Calu3 (cell line): Measurements from ENCODE around the gene OS9. TPM values are rescaled to one million over a fixed set of nuclear protein-coding genes. Genes with fewer than 3 reads are reported as not detected.

Source experiments
- BruUV-seq: library from RNA; stranded (reverse); fragments of 400-500 nt; replicated peaks from 2 replicates; lab custom pipeline; 2021; lab: Mats Ljungman, UMichigan
- CTCF ChIA-PET: fragments of 300-600 bp; sonication (Branson Sonifier 250); formaldehyde crosslinking; loops from one replicate; lab custom pipeline; 2022; ENCODE audit warnings: antibody characterized with exemption; lab: Charles Lee
- DNase-seq: peaks from one replicate; pipeline ENCODE4 v3.0.0; 2022
- H3K27ac Mint-ChIP-seq: one replicate; pipeline ENCODE4 v1.8.0; 2022; ENCODE audit warnings: mixed read lengths; ENCODE audit not compliant: unreplicated experiment
- H3K27me3 Mint-ChIP-seq: one replicate; pipeline ENCODE4 v1.8.0; 2022; ENCODE audit warnings: mixed read lengths; ENCODE audit not compliant: unreplicated experiment
- H3K36me3 Mint-ChIP-seq: one replicate; pipeline ENCODE4 v1.8.0; 2022; ENCODE audit warnings: mild to moderate bottlenecking, moderate library complexity, mixed read lengths; ENCODE audit not compliant: insufficient read depth, unreplicated experiment
- H3K4me1 Mint-ChIP-seq: one replicate; pipeline ENCODE4 v1.8.0; 2022; ENCODE audit warnings: mild to moderate bottlenecking, low read depth, mixed read lengths; ENCODE audit not compliant: unreplicated experiment
- H3K4me3 Mint-ChIP-seq: one replicate; pipeline ENCODE4 v1.8.0; 2022; ENCODE audit warnings: mild to moderate bottlenecking, low read depth, moderate library complexity, mixed read lengths; ENCODE audit not compliant: unreplicated experiment
- H3K9me3 Mint-ChIP-seq: one replicate; pipeline ENCODE4 v1.8.0; 2022; ENCODE audit warnings: low read depth, mixed read lengths; ENCODE audit not compliant: unreplicated experiment
- CTCF ChIP-seq: fragments of 200-600 bp; IDR thresholded peaks from one replicate; pipeline ENCODE4 v1.8.0; 2022; ENCODE audit warnings: antibody characterized with exemption; ENCODE audit not compliant: unreplicated experiment
- intact Hi-C: fragments of 100-400 bp; cut with micrococcal nuclease; formaldehyde crosslinking; loops from one replicate; pipeline ENCODE4 v1.10.0; 2022; ENCODE audit not compliant: unreplicated experiment
- total RNA-seq: library from RNA; stranded (reverse); gene quantifications from 2 replicates; pipeline ENCODE4 v1.2.3, GENCODE V29; 2022

Gene OS9
- total RNA-seq, 1 experiment from 2014 or later: 221 TPM

GRCh38 chr12:57743769-57744168 lies 49.8 kb downstream of the OS9 start:
- H3K4me1 Mint-ChIP-seq: peaks cover 41% of the 10 kb centered on the region
- CTCF ChIA-PET: interaction anchor here (1.5 to 1.8 kb wide), 2 partner anchors 9 to 13 kb away, joined by 5 to 8 read pairs; no protein-coding TSS in a partner anchor
- intact Hi-C loops: no loop called here
- H3K4me3 Mint-ChIP-seq: peak overlapping the region; percentile 93
- no peak for DNase-seq
- no peaks in the 10 kb centered on the region for H3K9me3 Mint-ChIP-seq
- H3K36me3 Mint-ChIP-seq: peaks cover 49% of the 10 kb centered on the region
- no TSS peak for BruUV-seq
- peaks cover 38% of the 10 kb centered on the region for H3K27me3 Mint-ChIP-seq
- no peak for TF ChIP-seq CTCF
- peak overlapping the region; percentile 99 for H3K27ac Mint-ChIP-seq

GRCh38 chr12:57744194-57744776 lies 50.4 kb downstream of the OS9 start:
- peaks cover 33% of the 10 kb centered on the region for H3K27me3 Mint-ChIP-seq
- H3K4me1 Mint-ChIP-seq: peaks cover 38% of the 10 kb centered on the region
- peak overlapping the region; percentile 99 for H3K27ac Mint-ChIP-seq
- intact Hi-C loops: no loop called here
- TSS peak; percentile 4 for BruUV-seq
- peak; percentile 76 for DNase-seq
- peak overlapping the region; percentile 93 for H3K4me3 Mint-ChIP-seq
- CTCF ChIA-PET: interaction anchor here (0.8 to 1.8 kb wide), 6 partner anchors 9 to 161 kb away, joined by 3 to 8 read pairs (median 4); no protein-coding TSS in a partner anchor
- TF ChIP-seq CTCF: no peak
- H3K36me3 Mint-ChIP-seq: peaks cover 54% of the 10 kb centered on the region
- no peaks in the 10 kb centered on the region for H3K9me3 Mint-ChIP-seq

- intact Hi-C loops: no loop called here
- peak; percentile 97 for DNase-seq
- CTCF ChIA-PET: interaction anchor here (0.7 to 1.8 kb wide), 7 partner anchors 9 to 161 kb away, joined by 3 to 8 read pairs (median 4); no protein-coding TSS in a partner anchor
- peak within 1 kb of the TSS; percentile 99 for H3K27ac Mint-ChIP-seq
- no TSS peak for BruUV-seq
- peak within 1 kb of the TSS; percentile 93 for H3K4me3 Mint-ChIP-seq
- peaks cover 27% of the 10 kb centered on the region for H3K27me3 Mint-ChIP-seq
- no peak for TF ChIP-seq CTCF
- H3K9me3 Mint-ChIP-seq: no peaks in the 10 kb centered on the region
- H3K4me1 Mint-ChIP-seq: peaks cover 35% of the 10 kb centered on the region
- peaks cover 57% of the 10 kb centered on the region for H3K36me3 Mint-ChIP-seq
Observed at GRCh38 chr12:57744777-57745484, 51.0 kb downstream of the OS9 start, which contains the start of gene TSPAN31. Gene TSPAN31 (plus strand): TSS chr12:57745039. CDS start chr12:57745155, 116 bp downstream.

- TF ChIP-seq CTCF: no peak
- H3K36me3 Mint-ChIP-seq: peaks cover 61% of the 10 kb centered on the region
- H3K27me3 Mint-ChIP-seq: peaks cover 21% of the 10 kb centered on the region
- intact Hi-C loops: no loop called here
- H3K27ac Mint-ChIP-seq: peak overlapping the region; percentile 99
- peaks cover 35% of the 10 kb centered on the region for H3K4me1 Mint-ChIP-seq
- BruUV-seq: no TSS peak
- no peaks in the 10 kb centered on the region for H3K9me3 Mint-ChIP-seq
- peak overlapping the region; percentile 93 for H3K4me3 Mint-ChIP-seq
- no peak for DNase-seq
- CTCF ChIA-PET: interaction anchor here (0.7 to 1.8 kb wide), 5 partner anchors 9 to 162 kb away, joined by 3 to 8 read pairs (median 4); no protein-coding TSS in a partner anchor
Observed at GRCh38 chr12:57745485-57745881, 51.6 kb downstream of the OS9 start.
